ENCODE results near the gene ADSS1.

GRCh38 chr14:104721505-104722431 lies 2.3 kb upstream of the ADSS1 start:
- TF ChIP-seq CHD2 (IDR thresholded peaks at IDR 0.05; ENCODE audit: low read length, partially characterized antibody) (no peak), CTCF (IDR thresholded peaks at IDR 0.05) (no peak), POLR2AphosphoS5 (IDR thresholded peaks at IDR 0.05; ENCODE audit: low read depth, low read length) (no peak), EZH2phosphoT487 (IDR thresholded peaks at IDR 0.05; ENCODE audit: borderline replicate concordance, low read depth) (no peak), MXI1 (IDR thresholded peaks at IDR 0.05; ENCODE audit: low read depth, low read length) (no peak), TAF1 (IDR thresholded peaks at IDR 0.05; ENCODE audit: borderline replicate concordance, low read depth, low read length) (no peak), EP300 (IDR thresholded peaks at IDR 0.05; ENCODE audit: borderline replicate concordance in 1 of 2, low read depth in 1 of 2, low read length in 1 of 2) (no peak), REST (IDR thresholded peaks at IDR 0.05; ENCODE audit: low read depth, low read length) (no peak), GATA2 (CRISPR knock-in tag; IDR thresholded peaks at IDR 0.05) (no peak), TCF12 (IDR thresholded peaks at IDR 0.05) (no peak), YY1 (IDR thresholded peaks at IDR 0.05; ENCODE audit: low read depth) (no peak), USF2 (IDR thresholded peaks at IDR 0.05; ENCODE audit: borderline replicate concordance, low read depth, low read length) (no peak)

Measured in SK-N-SH (cell line).